DND-41 (cell line): ENCODE results near the gene DTWD2.
"Not testable (repeated sequence)": the region's sequence is repeated elsewhere in the genome, so short reads cannot be mapped to it uniquely, and the experiment has no call there.

Source experiments
- ATAC-seq: fragments of 200-7000 bp; cut with Tn5 transposase; 3 replicates; pipeline ENCODE4 v1.9.1; 2021; ENCODE audit warnings: low read depth; ENCODE audit not compliant: insufficient read depth
- DNase-seq: peaks from one replicate; pipeline ENCODE4 v3.0.0-alpha.2; 2020
- H2AFZ ChIP-seq: 2 replicates; pipeline ENCODE4 v1.6.0; 2012; ENCODE audit warnings: low read depth, low read length
- H3K27ac ChIP-seq: 2 replicates; pipeline ENCODE4 v1.5.1; 2012; ENCODE audit warnings: low read length, inconsistent platforms
- H3K27me3 ChIP-seq: fragments of 200-600 bp; sonication (generic); 2 replicates; pipeline ENCODE4 v1.6.0; 2012; ENCODE audit warnings: low read length, mild to moderate bottlenecking, inconsistent platforms; ENCODE audit not compliant: insufficient read depth, poor library complexity
- H3K36me3 ChIP-seq: 2 replicates; pipeline ENCODE4 v1.5.1; 2012; ENCODE audit warnings: low read length, inconsistent platforms; ENCODE audit not compliant: insufficient read depth
- H3K4me1 ChIP-seq: 2 replicates; pipeline ENCODE4 v1.5.1; 2012; ENCODE audit warnings: mild to moderate bottlenecking, low read length; ENCODE audit not compliant: insufficient read depth
- H3K4me2 ChIP-seq: 2 replicates; pipeline ENCODE4 v1.6.0; 2012; ENCODE audit warnings: mild to moderate bottlenecking, moderate library complexity, low read length, inconsistent platforms; ENCODE audit not compliant: insufficient read depth
- H3K4me3 ChIP-seq, 2 experiments: fragments of 200-600 bp in 1 of 2; shearing (Covaris generic) in 1 of 2; 2 replicates each; pipeline ENCODE4 v1.5.1; 2012 to 2016; ENCODE audit warnings: inconsistent platforms in 2 of 2, low read length in 2 of 2, mild to moderate bottlenecking in 2 of 2, low read depth in 1 of 2, moderate library complexity in 1 of 2
- H3K79me2 ChIP-seq: 2 replicates; pipeline ENCODE4 v1.6.0; 2012; ENCODE audit warnings: low read length, inconsistent platforms; ENCODE audit not compliant: insufficient read depth
- H3K9ac ChIP-seq: 2 replicates; pipeline ENCODE4 v1.6.0; 2012; ENCODE audit warnings: low read depth, mild to moderate bottlenecking, inconsistent platforms, low read length, moderate library complexity
- H3K9me3 ChIP-seq: 2 replicates; pipeline ENCODE4 v1.5.1; 2012; ENCODE audit warnings: low read length, moderate library complexity, mild to moderate bottlenecking, inconsistent platforms; ENCODE audit not compliant: insufficient read depth, severe bottlenecking
- H4K20me1 ChIP-seq: 2 replicates; pipeline ENCODE4 v1.6.0; 2012; ENCODE audit warnings: low read length; ENCODE audit not compliant: insufficient read depth
- EZH2 ChIP-seq: IDR thresholded peaks from 3 replicates; pipeline ENCODE4 v1.6.1; 2012; ENCODE audit warnings: borderline replicate concordance, low read depth, mild to moderate bottlenecking, moderate library complexity, low read length, inconsistent platforms; ENCODE audit not compliant: severe bottlenecking
- TF ChIP-seq, protein P1 (sequence below): IDR thresholded peaks from 2 replicates; pipeline ENCODE4 v1.5.1; 2012; ENCODE audit warnings: borderline replicate concordance, low read length, moderate library complexity, mild to moderate bottlenecking; ENCODE audit not compliant: poor library complexity, severe bottlenecking; ENCODE audit errors: extremely low read depth

The DTWD2 gene

DNA sequence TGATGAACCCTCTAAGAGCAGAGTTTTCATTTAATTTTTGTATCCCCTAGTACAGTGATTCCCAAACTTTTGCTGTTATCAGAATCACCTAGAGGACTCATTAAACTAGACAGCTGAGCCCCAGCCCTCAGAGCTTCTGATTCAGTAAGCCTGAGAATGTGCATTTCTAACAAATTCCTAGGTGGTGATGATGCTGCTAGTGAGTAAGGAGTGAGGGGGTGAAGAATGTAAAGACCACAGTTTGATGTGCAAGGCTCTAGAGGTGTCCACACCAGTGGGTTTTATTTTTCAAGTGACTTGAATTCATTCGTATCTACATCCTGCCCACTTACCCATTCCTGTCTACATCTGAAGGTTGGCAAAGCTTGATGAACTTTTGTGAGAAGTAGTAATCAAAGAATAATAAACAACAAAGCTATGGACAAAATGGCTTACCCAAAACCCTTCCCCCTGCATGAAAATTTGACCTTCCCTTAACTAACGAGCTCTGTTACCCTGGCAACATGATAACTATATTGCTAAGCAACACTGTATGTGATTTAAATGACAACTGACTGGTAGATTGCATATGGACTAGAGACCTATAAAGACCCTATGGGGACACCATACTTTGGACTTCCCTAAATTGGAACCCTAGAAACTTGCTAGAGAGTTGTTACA lies 35.2 kb downstream of the DTWD2 start:
- H3K9ac ChIP-seq, result no peak overlapping the region
- no peaks in the 10 kb centered on the region for H3K27me3 ChIP-seq
- no peak overlapping the region for H2AFZ ChIP-seq
- no peaks in the 10 kb centered on the region for H3K36me3 ChIP-seq
- DNase-seq (no peak), ATAC-seq (no peak)
- H3K79me2 ChIP-seq, result no peaks in the 10 kb centered on the region
- H3K4me1 ChIP-seq, result no peaks in the 10 kb centered on the region
- no peak overlapping the region for H3K27ac ChIP-seq
- no peak for TF ChIP-seq EZH2
- no peaks in the 10 kb centered on the region for H3K9me3 ChIP-seq
- no peak overlapping the region for H3K4me3 ChIP-seq
- no peaks in the 10 kb centered on the region for H4K20me1 ChIP-seq
- no peak overlapping the region for H3K4me2 ChIP-seq

DNA sequence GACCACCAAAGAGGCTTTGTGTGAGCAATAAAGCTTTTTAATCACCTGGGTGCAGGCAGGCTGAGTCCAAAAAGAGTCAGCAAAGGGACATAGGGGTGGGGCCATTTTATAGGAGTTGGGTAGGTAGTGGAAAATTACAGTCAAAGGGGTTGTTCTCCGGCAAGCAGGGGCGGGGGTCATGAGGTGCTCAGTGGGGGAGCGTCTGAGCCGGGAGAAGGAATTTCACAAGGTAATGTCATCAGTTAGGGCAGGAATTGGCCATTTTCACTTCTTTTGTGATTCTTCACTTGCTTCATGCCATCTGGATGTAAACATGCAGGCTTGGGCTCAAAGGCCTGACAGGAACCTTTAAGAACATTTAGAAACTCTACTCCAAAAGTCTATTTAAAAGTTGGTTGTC lies 36.0 kb downstream of the DTWD2 start:
- DNase-seq, H3K36me3 ChIP-seq, H3K27ac ChIP-seq, H3K79me2 ChIP-seq, H3K4me1 ChIP-seq, H4K20me1 ChIP-seq, H3K9ac ChIP-seq, H2AFZ ChIP-seq, H3K9me3 ChIP-seq, ATAC-seq, H3K27me3 ChIP-seq, H3K4me2 ChIP-seq, H3K4me3 ChIP-seq: not testable (repeated sequence)

DNA sequence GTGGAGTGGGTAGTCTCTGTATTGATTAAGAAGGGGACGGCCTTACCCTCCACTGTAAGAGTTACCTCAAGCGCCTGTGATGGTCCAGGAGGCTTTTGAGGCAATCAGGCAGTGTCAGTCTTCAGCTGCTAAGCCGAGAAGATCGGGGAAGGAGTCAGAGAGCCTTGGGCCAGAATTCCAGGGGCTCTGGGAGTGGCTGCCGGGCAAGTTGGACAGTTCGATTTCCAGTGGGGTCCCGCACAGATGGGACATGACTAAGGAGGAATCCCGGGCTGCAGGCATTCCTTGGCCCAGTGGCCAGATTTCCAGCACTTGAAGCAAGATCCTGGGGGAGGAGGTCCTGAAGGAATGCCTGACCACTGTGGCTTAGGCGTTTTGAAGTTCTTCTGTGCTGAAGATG lies 38.0 kb downstream of the DTWD2 start:
- not testable (repeated sequence) for H3K9ac ChIP-seq, H3K4me3 ChIP-seq, H3K36me3 ChIP-seq, DNase-seq, H3K4me1 ChIP-seq, H3K27me3 ChIP-seq, H3K9me3 ChIP-seq, ATAC-seq, H3K4me2 ChIP-seq, H3K79me2 ChIP-seq, H3K27ac ChIP-seq, H4K20me1 ChIP-seq, H2AFZ ChIP-seq

DNA sequence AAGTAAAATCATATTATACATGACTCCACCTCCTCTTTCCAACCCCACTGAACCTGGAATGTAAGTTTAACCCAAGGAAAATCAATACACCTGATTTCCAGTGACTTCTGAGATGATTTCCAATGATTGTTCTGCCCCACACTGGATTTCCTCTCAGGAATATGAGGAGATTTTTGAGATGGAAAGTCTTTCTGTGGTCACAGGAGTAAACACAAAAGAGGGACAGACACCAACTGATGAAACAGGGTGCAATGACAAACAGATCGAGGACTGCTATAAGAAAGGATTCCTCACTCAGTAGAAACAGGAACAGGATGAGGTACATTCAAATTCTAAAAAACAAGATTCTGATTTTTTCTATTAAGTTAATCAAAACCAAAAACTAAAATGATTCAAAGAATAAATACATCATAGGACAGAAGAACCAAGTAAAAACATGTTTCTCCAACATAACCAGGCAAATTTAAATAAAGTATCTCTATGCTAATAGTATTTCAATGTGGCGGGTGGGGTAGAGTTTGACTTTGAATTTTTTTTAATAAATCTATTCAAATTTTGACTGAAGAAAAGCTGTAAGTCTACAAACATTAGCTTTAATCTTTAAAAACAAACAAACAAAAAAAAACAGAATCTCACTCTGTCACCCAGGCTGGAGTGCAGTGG lies 42.1 kb downstream of the DTWD2 start:
- H3K4me1 ChIP-seq, result no peaks in the 10 kb centered on the region
- ATAC-seq (no peak), DNase-seq (no peak)
- H3K27me3 ChIP-seq, result no peaks in the 10 kb centered on the region
- no peak overlapping the region for H2AFZ ChIP-seq
- no peak overlapping the region for H3K9ac ChIP-seq
- TF ChIP-seq, protein P1, sequence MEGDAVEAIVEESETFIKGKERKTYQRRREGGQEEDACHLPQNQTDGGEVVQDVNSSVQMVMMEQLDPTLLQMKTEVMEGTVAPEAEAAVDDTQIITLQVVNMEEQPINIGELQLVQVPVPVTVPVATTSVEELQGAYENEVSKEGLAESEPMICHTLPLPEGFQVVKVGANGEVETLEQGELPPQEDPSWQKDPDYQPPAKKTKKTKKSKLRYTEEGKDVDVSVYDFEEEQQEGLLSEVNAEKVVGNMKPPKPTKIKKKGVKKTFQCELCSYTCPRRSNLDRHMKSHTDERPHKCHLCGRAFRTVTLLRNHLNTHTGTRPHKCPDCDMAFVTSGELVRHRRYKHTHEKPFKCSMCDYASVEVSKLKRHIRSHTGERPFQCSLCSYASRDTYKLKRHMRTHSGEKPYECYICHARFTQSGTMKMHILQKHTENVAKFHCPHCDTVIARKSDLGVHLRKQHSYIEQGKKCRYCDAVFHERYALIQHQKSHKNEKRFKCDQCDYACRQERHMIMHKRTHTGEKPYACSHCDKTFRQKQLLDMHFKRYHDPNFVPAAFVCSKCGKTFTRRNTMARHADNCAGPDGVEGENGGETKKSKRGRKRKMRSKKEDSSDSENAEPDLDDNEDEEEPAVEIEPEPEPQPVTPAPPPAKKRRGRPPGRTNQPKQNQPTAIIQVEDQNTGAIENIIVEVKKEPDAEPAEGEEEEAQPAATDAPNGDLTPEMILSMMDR, result no peak
- TF ChIP-seq EZH2, result no peak
- no peaks in the 10 kb centered on the region for H3K9me3 ChIP-seq
- no peak overlapping the region for H3K4me3 ChIP-seq
- no peaks in the 10 kb centered on the region; the same call in 1 of the 2 replicates for H3K36me3 ChIP-seq
- H3K79me2 ChIP-seq, result no peaks in the 10 kb centered on the region
- no peak overlapping the region for H3K4me2 ChIP-seq
- no peaks in the 10 kb centered on the region for H4K20me1 ChIP-seq
- H3K27ac ChIP-seq, result no peak overlapping the region
